C4-2B (cell line): ENCODE data around the gene DIPK1C.
A peak's percentile ranks its signal among the peaks of the same experiment; 100 is the strongest.

Experiments used
- H3K27ac ChIP-seq: fragments of 450-650 bp; 2 replicates; pipeline ENCODE4 v1.5.1; 2017
- CTCF ChIP-seq: fragments of 450-650 bp; conservative IDR thresholded peaks from 2 replicates; pipeline ENCODE4 v1.5.1; 2017; ENCODE audit warnings: mild to moderate bottlenecking
- ZFX ChIP-seq: fragments of 450-650 bp; IDR thresholded peaks from 2 replicates; pipeline ENCODE4 v1.6.1; 2017

Gene DIPK1C

DNA sequence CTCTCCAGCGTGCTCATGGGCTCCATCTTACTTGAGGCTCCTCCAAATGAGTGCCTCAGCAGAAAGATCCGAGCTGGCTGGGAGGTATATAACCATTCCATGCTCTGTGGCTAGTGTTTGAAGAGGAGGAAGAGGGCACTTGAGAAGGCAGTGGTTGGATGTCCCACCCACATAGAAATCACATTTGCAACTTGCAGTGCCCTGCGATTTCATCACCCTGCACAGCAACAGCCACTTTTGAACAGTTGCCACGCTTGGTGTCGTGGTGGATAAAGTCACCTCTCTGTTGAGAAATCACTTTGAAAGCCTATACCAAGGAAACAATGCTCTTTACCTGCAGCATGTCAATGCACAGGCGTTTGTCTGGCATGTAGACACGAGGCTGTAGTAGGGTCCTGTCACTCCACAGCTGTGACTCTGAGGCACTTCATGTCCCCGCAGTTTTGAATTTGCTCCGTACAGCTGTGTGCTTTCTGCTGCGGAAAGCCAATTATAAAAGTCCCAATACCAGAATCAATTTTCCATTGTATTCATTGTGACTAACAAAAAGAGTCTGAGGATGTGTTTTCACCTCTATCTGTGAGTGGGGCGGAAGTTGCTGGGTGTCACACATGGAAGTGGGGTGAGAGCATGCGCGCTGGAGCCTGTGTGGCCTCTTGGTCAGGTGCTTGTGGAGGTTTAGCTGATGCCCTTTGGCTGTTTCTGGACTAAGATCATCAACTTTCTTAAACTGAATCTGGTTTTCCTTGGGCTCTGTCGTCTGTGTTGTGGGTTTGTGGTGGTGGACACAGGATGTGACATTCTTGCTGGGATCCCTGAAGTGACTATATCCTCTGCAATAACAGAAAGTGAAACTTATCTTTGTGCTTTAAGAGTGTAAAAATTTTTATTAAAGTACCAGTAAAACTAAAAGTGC, 41.9 kb upstream of the DIPK1C start:
- H3K27ac ChIP-seq = peak overlapping the region; percentile 86
- TF ChIP-seq CTCF (no peak), ZFX (no peak)

- H3K27ac ChIP-seq = peak overlapping the region; percentile 86
- TF ChIP-seq CTCF (no peak), ZFX (no peak)
These were observed 40.7 kb upstream of the DIPK1C start for GRCh38 chr18:74497778-74498177.

- TF ChIP-seq CTCF (no peak), ZFX (no peak)
- peak overlapping the region; percentile 86 for H3K27ac ChIP-seq
These were observed 40.2 kb upstream of the DIPK1C start for GRCh38 chr18:74497324-74497676.

DNA sequence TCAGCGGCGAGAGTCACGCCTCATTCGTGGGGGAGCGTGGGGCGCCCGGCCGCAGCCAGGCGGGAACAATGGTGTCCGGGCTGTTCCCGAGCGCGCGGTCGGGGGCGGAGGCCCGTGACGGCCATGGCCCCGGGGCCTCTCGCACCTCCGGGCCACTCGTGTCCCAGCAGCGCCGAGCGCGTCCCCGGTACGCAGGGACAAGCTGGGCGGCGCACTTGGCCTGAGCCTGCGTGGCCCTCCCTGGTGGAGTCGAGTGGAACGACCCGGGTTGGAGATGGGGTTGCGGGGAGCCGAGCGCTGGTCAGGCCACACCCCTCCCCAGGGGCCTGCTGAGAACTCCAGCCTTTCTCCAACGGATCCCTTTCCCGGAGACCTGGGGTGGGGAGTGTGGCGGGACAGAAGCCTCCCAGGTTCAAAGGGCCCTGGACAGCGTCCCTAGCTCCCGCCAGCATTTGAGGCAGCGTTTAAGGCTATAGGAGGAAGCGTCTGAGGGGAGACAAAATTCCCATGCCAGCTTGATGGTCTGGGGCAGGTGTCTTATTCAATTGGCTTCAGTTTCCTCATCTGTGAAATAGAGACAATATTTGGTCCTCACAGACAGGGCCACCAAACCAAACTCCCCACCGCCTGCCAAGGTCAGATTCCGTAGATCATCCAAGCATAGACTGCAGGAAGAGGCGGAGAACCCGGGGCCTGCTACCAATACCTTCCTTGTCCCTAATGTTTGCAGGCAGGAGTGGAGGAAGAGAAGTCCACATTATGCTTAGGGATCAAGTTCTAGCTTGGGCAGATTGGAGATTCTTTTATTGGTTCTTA, 39.6 kb upstream of the DIPK1C start:
- H3K27ac ChIP-seq = peak overlapping the region; percentile 86
- TF ChIP-seq ZFX (peak; percentile 80), CTCF (no peak; the same call in 1 of the 2 replicates)

GRCh38 chr18:74495581-74496507, 38.7 kb upstream of the DIPK1C start, which contains the start of gene CNDP2:
TSS of gene CNDP2 (plus strand) at chr18:74496363. CDS start at chr18:74499974, 3,611 bp downstream.
- no peak for TF ChIP-seq CTCF
- TF ChIP-seq ZFX = peak; percentile 84; the same call in 1 of the 2 replicates
- peak within 1 kb of the TSS; percentile 86 for H3K27ac ChIP-seq

DNA sequence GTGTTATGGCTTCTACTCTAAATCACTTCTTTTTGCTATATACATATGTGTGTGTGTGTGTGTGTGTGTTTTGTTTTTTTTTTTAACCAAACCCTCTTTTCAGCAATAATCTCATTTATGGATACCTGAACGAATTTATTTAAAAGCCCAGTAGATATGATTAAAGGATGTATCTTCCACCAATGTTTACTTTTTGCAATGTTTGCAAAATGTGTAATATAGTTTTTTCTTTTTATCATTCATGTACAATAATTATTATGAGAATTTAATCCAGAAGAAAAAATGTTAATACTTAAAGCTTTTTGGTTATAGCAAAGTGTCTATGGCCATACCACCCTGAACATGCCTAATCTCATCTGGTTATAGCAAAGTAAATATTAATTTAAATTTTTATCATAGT, 37.4 kb upstream of the DIPK1C start:
- no peak for TF ChIP-seq ZFX
- no peak for TF ChIP-seq CTCF
- H3K27ac ChIP-seq = no peak overlapping the region
